Nephron (organoid): ENCODE data around the gene SCYL2.

Experiments
- H3K27ac Mint-ChIP-seq, 3 experiments: 2 replicates each; pipeline ENCODE4 v1.8.0; 2020; ENCODE audit warnings: mixed read lengths in 3 of 3, mild to moderate bottlenecking in 2 of 3, moderate library complexity in 1 of 3
- H3K27me3 Mint-ChIP-seq: 2 replicates; pipeline ENCODE4 v1.8.0; 2021; ENCODE audit warnings: low read depth, mild to moderate bottlenecking, moderate library complexity, mixed read lengths
- H3K36me3 Mint-ChIP-seq: 2 replicates; pipeline ENCODE4 v1.8.0; 2020; ENCODE audit warnings: low read depth, mixed read lengths
- H3K4me1 Mint-ChIP-seq: 2 replicates; pipeline ENCODE4 v1.8.0; 2020; ENCODE audit warnings: mixed read lengths
- H3K4me3 Mint-ChIP-seq, 3 experiments: 2 replicates each; pipeline ENCODE4 v1.8.0; 2020; ENCODE audit warnings: mild to moderate bottlenecking in 3 of 3, mixed read lengths in 3 of 3, moderate library complexity in 2 of 3
- H3K9me3 Mint-ChIP-seq: 2 replicates; pipeline ENCODE4 v1.8.0; 2020; ENCODE audit warnings: mixed read lengths
- TF ChIP-seq, protein P1 (sequence below), 3 experiments: fragments of 200-600 bp; sonication (generic); IDR thresholded peaks; one replicate each; pipeline ENCODE4 v1.5.0; 2021; ENCODE audit warnings: antibody characterized with exemption in 3 of 3; ENCODE audit not compliant: unreplicated experiment in 3 of 3

The SCYL2 gene

GRCh38 chr12:100239589-100239988 lies 27.4 kb upstream of the SCYL2 start:
- no peaks in the 10 kb centered on the region for H3K27me3 Mint-ChIP-seq
- H3K27ac Mint-ChIP-seq: no peak overlapping the region
- no peaks in the 10 kb centered on the region for H3K4me1 Mint-ChIP-seq

DNA sequence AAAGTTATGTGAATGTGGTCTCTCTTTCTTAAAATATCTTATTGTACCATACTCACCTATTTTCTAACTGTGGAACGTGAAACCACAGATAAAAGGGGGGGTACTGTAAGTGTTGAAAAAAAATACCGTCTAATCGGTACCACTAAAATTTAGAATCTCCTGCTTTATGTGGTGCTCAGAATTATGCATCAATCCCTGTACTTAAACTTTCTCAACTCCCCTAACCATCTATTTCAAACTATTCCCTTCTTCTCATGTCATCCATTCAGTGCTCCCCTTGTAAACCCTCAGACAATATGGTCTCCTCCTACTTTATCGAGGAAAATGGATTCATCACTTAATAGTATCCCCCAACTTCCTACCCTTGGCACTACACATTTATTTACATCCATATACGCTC lies 23.8 kb upstream of the SCYL2 start:
- H3K27me3 Mint-ChIP-seq: peaks cover 4% of the 10 kb centered on the region
- no peaks in the 10 kb centered on the region for H3K36me3 Mint-ChIP-seq
- H3K27ac Mint-ChIP-seq: no peak overlapping the region
- no peak overlapping the region for H3K4me3 Mint-ChIP-seq
- TF ChIP-seq, protein P1, sequence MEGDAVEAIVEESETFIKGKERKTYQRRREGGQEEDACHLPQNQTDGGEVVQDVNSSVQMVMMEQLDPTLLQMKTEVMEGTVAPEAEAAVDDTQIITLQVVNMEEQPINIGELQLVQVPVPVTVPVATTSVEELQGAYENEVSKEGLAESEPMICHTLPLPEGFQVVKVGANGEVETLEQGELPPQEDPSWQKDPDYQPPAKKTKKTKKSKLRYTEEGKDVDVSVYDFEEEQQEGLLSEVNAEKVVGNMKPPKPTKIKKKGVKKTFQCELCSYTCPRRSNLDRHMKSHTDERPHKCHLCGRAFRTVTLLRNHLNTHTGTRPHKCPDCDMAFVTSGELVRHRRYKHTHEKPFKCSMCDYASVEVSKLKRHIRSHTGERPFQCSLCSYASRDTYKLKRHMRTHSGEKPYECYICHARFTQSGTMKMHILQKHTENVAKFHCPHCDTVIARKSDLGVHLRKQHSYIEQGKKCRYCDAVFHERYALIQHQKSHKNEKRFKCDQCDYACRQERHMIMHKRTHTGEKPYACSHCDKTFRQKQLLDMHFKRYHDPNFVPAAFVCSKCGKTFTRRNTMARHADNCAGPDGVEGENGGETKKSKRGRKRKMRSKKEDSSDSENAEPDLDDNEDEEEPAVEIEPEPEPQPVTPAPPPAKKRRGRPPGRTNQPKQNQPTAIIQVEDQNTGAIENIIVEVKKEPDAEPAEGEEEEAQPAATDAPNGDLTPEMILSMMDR (IDR thresholded peaks at IDR 0.05; ENCODE audit: unreplicated experiment in 3 of 3): no peak
- no peaks in the 10 kb centered on the region for H3K9me3 Mint-ChIP-seq
- H3K4me1 Mint-ChIP-seq: no peaks in the 10 kb centered on the region

More at GRCh38 chr12:100239589-100239988, 27.4 kb upstream of the SCYL2 start:
- Mint-ChIP-seq H3K4me3 (no peak overlapping the region), H3K36me3 (no peaks in the 10 kb centered on the region), H3K9me3 (no peaks in the 10 kb centered on the region)
- TF ChIP-seq, protein P1 (IDR thresholded peaks at IDR 0.05; ENCODE audit: unreplicated experiment in 3 of 3): no peak

- Mint-ChIP-seq H3K9me3 (no peaks in the 10 kb centered on the region), H3K27ac (no peak overlapping the region), H3K4me3 (no peak overlapping the region), H3K4me1 (no peaks in the 10 kb centered on the region), H3K36me3 (no peaks in the 10 kb centered on the region), H3K27me3 (peaks cover 4% of the 10 kb centered on the region)
- TF ChIP-seq, protein P1 (IDR thresholded peaks at IDR 0.05; ENCODE audit: unreplicated experiment in 3 of 3): no peak
Measured at GRCh38 chr12:100247765-100248164, 19.2 kb upstream of the SCYL2 start.

- Mint-ChIP-seq H3K9me3 (no peaks in the 10 kb centered on the region), H3K27me3 (peaks cover 4% of the 10 kb centered on the region), H3K4me3 (no peak overlapping the region), H3K36me3 (no peaks in the 10 kb centered on the region), H3K27ac (no peak overlapping the region), H3K4me1 (no peaks in the 10 kb centered on the region)
- TF ChIP-seq, protein P1 (IDR thresholded peaks at IDR 0.05; ENCODE audit: unreplicated experiment in 3 of 3): no peak
Measured at GRCh38 chr12:100248886-100249285, 18.1 kb upstream of the SCYL2 start.

- Mint-ChIP-seq H3K4me3 (no peak overlapping the region), H3K36me3 (no peaks in the 10 kb centered on the region), H3K27me3 (peaks cover 4% of the 10 kb centered on the region)
Measured at GRCh38 chr12:100249941-100250340, 17.0 kb upstream of the SCYL2 start.

GRCh38 chr12:100251917-100252316 lies 15.1 kb upstream of the SCYL2 start:
- no peaks in the 10 kb centered on the region for H3K27me3 Mint-ChIP-seq
- TF ChIP-seq, protein P1 (IDR thresholded peaks at IDR 0.05; ENCODE audit: unreplicated experiment in 3 of 3): no peak
- H3K9me3 Mint-ChIP-seq: no peaks in the 10 kb centered on the region
- no peaks in the 10 kb centered on the region for H3K4me1 Mint-ChIP-seq
- no peaks in the 10 kb centered on the region for H3K36me3 Mint-ChIP-seq
- H3K4me3 Mint-ChIP-seq: no peak overlapping the region
- H3K27ac Mint-ChIP-seq: peak overlapping the region; percentile 70 to 90 (median 85)

More at GRCh38 chr12:100249941-100250340, 17.0 kb upstream of the SCYL2 start:
- no peaks in the 10 kb centered on the region for H3K9me3 Mint-ChIP-seq
- TF ChIP-seq, protein P1 (IDR thresholded peaks at IDR 0.05; ENCODE audit: unreplicated experiment in 3 of 3): no peak
- no peak overlapping the region for H3K27ac Mint-ChIP-seq
- no peaks in the 10 kb centered on the region for H3K4me1 Mint-ChIP-seq
